Measurements from ENCODE around the gene SNTG2.

DNA sequence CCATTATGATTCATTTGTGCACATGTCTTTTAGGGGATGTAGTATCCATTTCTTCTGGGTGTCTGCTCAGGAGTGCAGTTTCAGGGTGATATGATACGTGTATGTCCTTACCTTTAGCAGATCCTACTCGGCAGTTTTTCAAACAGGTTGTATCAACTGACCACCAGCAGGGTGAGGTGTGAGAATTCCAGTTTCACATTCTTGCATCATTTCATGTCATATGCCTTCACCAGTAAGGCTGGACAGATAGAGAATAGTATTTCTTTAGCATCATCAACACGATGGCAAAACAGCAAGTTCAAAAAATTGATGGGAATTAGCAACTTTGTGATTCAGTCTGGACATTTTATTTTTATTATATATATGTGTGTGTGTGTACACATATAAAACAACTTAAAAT is 232.7 kb downstream of the SNTG2 start:
- TF ChIP-seq POLR2AphosphoS5 (IDR thresholded peaks at IDR 0.05) = no peak
- TF ChIP-seq, protein P1, sequence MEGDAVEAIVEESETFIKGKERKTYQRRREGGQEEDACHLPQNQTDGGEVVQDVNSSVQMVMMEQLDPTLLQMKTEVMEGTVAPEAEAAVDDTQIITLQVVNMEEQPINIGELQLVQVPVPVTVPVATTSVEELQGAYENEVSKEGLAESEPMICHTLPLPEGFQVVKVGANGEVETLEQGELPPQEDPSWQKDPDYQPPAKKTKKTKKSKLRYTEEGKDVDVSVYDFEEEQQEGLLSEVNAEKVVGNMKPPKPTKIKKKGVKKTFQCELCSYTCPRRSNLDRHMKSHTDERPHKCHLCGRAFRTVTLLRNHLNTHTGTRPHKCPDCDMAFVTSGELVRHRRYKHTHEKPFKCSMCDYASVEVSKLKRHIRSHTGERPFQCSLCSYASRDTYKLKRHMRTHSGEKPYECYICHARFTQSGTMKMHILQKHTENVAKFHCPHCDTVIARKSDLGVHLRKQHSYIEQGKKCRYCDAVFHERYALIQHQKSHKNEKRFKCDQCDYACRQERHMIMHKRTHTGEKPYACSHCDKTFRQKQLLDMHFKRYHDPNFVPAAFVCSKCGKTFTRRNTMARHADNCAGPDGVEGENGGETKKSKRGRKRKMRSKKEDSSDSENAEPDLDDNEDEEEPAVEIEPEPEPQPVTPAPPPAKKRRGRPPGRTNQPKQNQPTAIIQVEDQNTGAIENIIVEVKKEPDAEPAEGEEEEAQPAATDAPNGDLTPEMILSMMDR (IDR thresholded peaks at IDR 0.05) = no peak
- TF ChIP-seq POLR2A (IDR thresholded peaks at IDR 0.05; ENCODE audit: low read depth) = no peak
- no peak for TF ChIP-seq EP300 (IDR thresholded peaks at IDR 0.05)

All from esophagus muscularis mucosa (tissue), 4 donors.